ENCODE measurements around the gene CUX1.

DNA sequence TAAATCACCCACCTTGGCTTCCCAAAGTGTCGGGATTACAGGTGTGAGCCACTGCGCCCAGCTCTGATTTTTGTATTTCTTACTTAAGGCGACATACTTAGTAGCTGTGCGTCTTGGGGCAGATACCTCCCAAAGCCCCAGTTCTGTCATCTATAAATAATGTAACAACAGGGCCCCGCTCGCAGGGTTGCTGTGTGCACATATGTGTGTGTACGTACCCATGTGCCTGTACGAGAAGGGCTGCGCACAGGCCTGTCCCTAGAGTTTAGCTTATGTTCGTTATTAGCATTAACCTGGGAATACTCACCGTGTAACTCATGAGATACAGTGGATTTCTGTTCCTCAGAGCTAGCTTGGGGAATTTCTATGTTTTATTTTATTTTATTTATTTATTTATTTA is 103.6 kb downstream of the CUX1 start:
- TF ChIP-seq, protein P1, sequence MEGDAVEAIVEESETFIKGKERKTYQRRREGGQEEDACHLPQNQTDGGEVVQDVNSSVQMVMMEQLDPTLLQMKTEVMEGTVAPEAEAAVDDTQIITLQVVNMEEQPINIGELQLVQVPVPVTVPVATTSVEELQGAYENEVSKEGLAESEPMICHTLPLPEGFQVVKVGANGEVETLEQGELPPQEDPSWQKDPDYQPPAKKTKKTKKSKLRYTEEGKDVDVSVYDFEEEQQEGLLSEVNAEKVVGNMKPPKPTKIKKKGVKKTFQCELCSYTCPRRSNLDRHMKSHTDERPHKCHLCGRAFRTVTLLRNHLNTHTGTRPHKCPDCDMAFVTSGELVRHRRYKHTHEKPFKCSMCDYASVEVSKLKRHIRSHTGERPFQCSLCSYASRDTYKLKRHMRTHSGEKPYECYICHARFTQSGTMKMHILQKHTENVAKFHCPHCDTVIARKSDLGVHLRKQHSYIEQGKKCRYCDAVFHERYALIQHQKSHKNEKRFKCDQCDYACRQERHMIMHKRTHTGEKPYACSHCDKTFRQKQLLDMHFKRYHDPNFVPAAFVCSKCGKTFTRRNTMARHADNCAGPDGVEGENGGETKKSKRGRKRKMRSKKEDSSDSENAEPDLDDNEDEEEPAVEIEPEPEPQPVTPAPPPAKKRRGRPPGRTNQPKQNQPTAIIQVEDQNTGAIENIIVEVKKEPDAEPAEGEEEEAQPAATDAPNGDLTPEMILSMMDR (IDR thresholded peaks at IDR 0.05; ENCODE audit: low read length): no peak
- no peak for TF ChIP-seq EZH2 (optimal IDR thresholded peaks at IDR 0.05; ENCODE audit: low read depth, low read length)
- no peak for TF ChIP-seq EZH2phosphoT487 (IDR thresholded peaks at IDR 0.05; ENCODE audit: low read length)

Measured in MM.1S (cell line).